ENCODE data around the gene ZC3H12A. TPM values are rescaled to one million over a fixed set of nuclear protein-coding genes. Genes with fewer than 3 reads are reported as not detected.

The ZC3H12A gene
- total RNA-seq, 1 experiment from 2014 or later = 9.4 TPM

DNA sequence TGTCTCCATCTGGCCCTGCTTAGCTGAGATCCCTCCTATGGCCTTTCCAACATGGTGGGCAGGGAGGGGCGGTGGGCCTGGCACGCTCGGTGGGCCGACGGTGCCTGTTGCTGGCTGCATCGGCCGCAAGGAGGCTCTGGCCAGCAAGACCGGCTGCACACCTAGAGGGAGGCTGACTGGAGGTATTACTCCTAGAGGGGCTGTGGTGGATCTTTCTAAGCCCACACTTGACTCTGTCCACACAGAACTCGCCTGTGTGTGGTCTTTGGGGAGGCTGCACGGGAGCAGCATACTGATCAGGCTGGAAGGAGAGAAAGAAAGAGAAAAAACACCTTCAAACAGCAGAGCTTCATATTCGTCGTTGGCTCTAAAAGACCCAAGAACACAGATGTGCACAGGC is 41.7 kb upstream of the ZC3H12A start:
- TF ChIP-seq POLR2AphosphoS5 (IDR thresholded peaks at IDR 0.05; ENCODE audit: low read depth, low read length) (no peak), SIN3A (IDR thresholded peaks at IDR 0.05; ENCODE audit: borderline replicate concordance, insufficient read depth, low read depth, low read length) (no peak)
- in situ Hi-C loops (cut with HindIII; ENCODE audit: low pct_unique_long_range_greater_than_20kb, low sequenced_read_pairs) (no loop called here), intact Hi-C loops (cut with micrococcal nuclease; ENCODE audit: unreplicated experiment) (loop anchor here (5.0 kb wide), 2 partner anchors 730 to 855 kb away; no protein-coding TSS in a partner anchor)
- POLR2A ChIA-PET = no interaction called here
- no peak for DNase-seq (ENCODE audit: low read depth, low spot score)
- no peaks in the 10 kb centered on the region for H3K36me3 ChIP-seq (ENCODE audit: control insufficient read depth, insufficient read depth, low read length)
- ATAC-seq = no peak
- H3K27ac ChIP-seq (ENCODE audit: low read length) = no peak overlapping the region
- H3K4me3 ChIP-seq (ENCODE audit: low read depth in 2 of 2, low read length in 2 of 2) = no peak overlapping the region
- no peaks in the 10 kb centered on the region for H3K4me1 ChIP-seq (ENCODE audit: control insufficient read depth, insufficient read depth, low read length)
- BruUV-seq (replicated peaks) = no TSS peak
- CTCF ChIA-PET = no interaction called here
- H3K9me3 ChIP-seq (ENCODE audit: control insufficient read depth, insufficient read depth, low read depth, low read length) = no peaks in the 10 kb centered on the region
- H3K27me3 ChIP-seq (ENCODE audit: control insufficient read depth, insufficient read depth, low read length) = peaks cover 9% of the 10 kb centered on the region

DNA sequence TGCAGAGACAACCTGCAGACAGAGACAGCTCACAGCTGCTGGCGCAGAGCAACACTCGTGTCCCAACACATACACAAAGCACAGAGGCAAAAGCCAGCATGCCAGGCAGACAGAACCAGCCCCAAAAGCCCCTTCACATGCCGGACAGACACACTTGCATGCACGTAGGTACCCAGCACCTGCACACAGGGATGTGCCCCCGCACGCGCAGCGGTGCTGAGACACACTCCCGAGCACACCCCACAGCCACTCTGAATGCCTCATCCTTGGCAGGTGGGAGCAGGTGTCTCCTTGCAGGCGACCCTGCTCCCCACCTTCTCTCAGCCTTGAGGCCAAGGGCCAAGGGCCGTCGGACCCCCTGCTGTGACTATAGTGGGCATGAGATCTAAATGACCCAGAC is 41.2 kb upstream of the ZC3H12A start:
- peaks cover 8% of the 10 kb centered on the region for H3K27me3 ChIP-seq (ENCODE audit: control insufficient read depth, insufficient read depth, low read length)
- H3K36me3 ChIP-seq (ENCODE audit: control insufficient read depth, insufficient read depth, low read length) = no peaks in the 10 kb centered on the region
- ChIA-PET CTCF (interaction anchor here (0.7 kb wide), 1 partner anchor 12 kb away, joined by 4 read pairs; no protein-coding TSS in a partner anchor), POLR2A (no interaction called here)
- H3K4me1 ChIP-seq (ENCODE audit: control insufficient read depth, insufficient read depth, low read length) = no peaks in the 10 kb centered on the region
- H3K4me3 ChIP-seq (ENCODE audit: low read depth in 2 of 2, low read length in 2 of 2) = no peak overlapping the region
- no peaks in the 10 kb centered on the region for H3K9me3 ChIP-seq (ENCODE audit: control insufficient read depth, insufficient read depth, low read depth, low read length)
- no peak overlapping the region for H3K27ac ChIP-seq (ENCODE audit: low read length)
- no TSS peak for BruUV-seq (replicated peaks)
- no peak for DNase-seq (ENCODE audit: low read depth, low spot score)
- ATAC-seq = no peak
- TF ChIP-seq SIN3A (IDR thresholded peaks at IDR 0.05; ENCODE audit: borderline replicate concordance, insufficient read depth, low read depth, low read length) (no peak), TCF7L2 (IDR thresholded peaks at IDR 0.05; ENCODE audit: low read depth, low read length) (no peak), POLR2AphosphoS5 (IDR thresholded peaks at IDR 0.05; ENCODE audit: low read depth, low read length) (no peak)
- TF ChIP-seq, protein P1, sequence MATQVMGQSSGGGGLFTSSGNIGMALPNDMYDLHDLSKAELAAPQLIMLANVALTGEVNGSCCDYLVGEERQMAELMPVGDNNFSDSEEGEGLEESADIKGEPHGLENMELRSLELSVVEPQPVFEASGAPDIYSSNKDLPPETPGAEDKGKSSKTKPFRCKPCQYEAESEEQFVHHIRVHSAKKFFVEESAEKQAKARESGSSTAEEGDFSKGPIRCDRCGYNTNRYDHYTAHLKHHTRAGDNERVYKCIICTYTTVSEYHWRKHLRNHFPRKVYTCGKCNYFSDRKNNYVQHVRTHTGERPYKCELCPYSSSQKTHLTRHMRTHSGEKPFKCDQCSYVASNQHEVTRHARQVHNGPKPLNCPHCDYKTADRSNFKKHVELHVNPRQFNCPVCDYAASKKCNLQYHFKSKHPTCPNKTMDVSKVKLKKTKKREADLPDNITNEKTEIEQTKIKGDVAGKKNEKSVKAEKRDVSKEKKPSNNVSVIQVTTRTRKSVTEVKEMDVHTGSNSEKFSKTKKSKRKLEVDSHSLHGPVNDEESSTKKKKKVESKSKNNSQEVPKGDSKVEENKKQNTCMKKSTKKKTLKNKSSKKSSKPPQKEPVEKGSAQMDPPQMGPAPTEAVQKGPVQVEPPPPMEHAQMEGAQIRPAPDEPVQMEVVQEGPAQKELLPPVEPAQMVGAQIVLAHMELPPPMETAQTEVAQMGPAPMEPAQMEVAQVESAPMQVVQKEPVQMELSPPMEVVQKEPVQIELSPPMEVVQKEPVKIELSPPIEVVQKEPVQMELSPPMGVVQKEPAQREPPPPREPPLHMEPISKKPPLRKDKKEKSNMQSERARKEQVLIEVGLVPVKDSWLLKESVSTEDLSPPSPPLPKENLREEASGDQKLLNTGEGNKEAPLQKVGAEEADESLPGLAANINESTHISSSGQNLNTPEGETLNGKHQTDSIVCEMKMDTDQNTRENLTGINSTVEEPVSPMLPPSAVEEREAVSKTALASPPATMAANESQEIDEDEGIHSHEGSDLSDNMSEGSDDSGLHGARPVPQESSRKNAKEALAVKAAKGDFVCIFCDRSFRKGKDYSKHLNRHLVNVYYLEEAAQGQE (IDR thresholded peaks at IDR 0.05; ENCODE audit: insufficient read depth in 1 of 2, low read depth in 2 of 2, low read length in 1 of 2) = no peak
- TF ChIP-seq, protein P2, sequence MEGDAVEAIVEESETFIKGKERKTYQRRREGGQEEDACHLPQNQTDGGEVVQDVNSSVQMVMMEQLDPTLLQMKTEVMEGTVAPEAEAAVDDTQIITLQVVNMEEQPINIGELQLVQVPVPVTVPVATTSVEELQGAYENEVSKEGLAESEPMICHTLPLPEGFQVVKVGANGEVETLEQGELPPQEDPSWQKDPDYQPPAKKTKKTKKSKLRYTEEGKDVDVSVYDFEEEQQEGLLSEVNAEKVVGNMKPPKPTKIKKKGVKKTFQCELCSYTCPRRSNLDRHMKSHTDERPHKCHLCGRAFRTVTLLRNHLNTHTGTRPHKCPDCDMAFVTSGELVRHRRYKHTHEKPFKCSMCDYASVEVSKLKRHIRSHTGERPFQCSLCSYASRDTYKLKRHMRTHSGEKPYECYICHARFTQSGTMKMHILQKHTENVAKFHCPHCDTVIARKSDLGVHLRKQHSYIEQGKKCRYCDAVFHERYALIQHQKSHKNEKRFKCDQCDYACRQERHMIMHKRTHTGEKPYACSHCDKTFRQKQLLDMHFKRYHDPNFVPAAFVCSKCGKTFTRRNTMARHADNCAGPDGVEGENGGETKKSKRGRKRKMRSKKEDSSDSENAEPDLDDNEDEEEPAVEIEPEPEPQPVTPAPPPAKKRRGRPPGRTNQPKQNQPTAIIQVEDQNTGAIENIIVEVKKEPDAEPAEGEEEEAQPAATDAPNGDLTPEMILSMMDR (IDR thresholded peaks at IDR 0.05) = no peak
- intact Hi-C loops (cut with micrococcal nuclease; ENCODE audit: unreplicated experiment) = loop anchor here (5.0 kb wide), 2 partner anchors 731 to 856 kb away; no protein-coding TSS in a partner anchor
- in situ Hi-C loops (cut with HindIII; ENCODE audit: low pct_unique_long_range_greater_than_20kb, low sequenced_read_pairs) = no loop called here

All from Panc1 (cell line).